Stimulated activated CD8-positive, alpha-beta memory T cell treated with anti-CD3 and anti-CD28 coated beads, Interleukin-15, amount 100 ng/mL, for 48 hours (primary cell): ENCODE results near the gene SYCP3.

Experiments used
- DNase-seq, 2 donors: peaks; one replicate each; pipeline ENCODE4 v3.0.0-alpha.2; 2020; ENCODE audit warnings: low read depth in 2 of 2

The SYCP3 gene

DNA sequence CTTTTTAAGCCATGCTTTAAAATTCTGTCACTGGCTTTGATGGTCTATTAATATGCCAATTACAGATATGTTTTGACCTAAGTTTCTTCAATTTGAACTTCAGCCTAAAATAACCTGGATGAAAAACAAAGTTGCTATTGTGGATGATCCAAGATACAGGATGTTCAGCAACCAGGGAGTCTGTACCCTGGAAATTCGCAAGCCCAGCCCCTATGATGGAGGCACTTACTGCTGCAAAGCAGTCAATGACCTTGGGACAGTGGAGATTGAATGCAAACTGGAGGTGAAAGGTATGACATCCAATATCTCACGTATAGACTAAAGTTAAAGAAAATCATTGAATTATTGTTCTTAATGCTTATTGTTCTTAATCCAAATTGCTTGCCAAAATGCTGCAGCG, 59.0 kb downstream of the SYCP3 start:
- no peak for DNase-seq
